HEK293 (cell line): ENCODE data around the gene ALDH7A1.

Experiments
- CTCF ChIA-PET: fragments of 350-600 bp; formaldehyde crosslinking; extraction: SDS; loops from one replicate; lab custom pipeline; 2021; ENCODE audit warnings: antibody characterized with exemption; lab: Yijun Ruan, JAX
- POLR2A ChIA-PET: fragments of 300-600 bp; formaldehyde crosslinking; extraction: SDS; loops from one replicate; lab custom pipeline; 2020; ENCODE audit warnings: antibody characterized with exemption, inconsistent platforms; lab: Yijun Ruan, JAX
- H3K27ac ChIP-seq: fragments of 200-500 bp; sonication (Bioruptor generic); 2 replicates; pipeline ENCODE4 v1.5.1; 2014; ENCODE audit warnings: low read depth, low read length, control low read depth, inconsistent platforms; ENCODE audit errors: extremely low read depth
- H3K36me3 ChIP-seq, 2 experiments: fragments of 200-500 bp in 1 of 2; sonication (Bioruptor generic) in 1 of 2; 1 replicate in 1 of 2; 2 replicates in 1 of 2; pipeline ENCODE4 v1.5.1; 2014 to 2017; ENCODE audit warnings: inconsistent platforms in 2 of 2, low read length in 2 of 2; ENCODE audit not compliant: control insufficient read depth in 2 of 2, insufficient read depth in 1 of 2
- H3K4me1 ChIP-seq: fragments of 200-500 bp; sonication (Bioruptor generic); 2 replicates; pipeline ENCODE4 v1.5.1; 2014; ENCODE audit warnings: mild to moderate bottlenecking, low read length, inconsistent platforms; ENCODE audit not compliant: control insufficient read depth, insufficient read depth
- H3K4me3 ChIP-seq: 2 replicates; pipeline ENCODE4 v1.5.1; 2011; ENCODE audit warnings: low read depth, mild to moderate bottlenecking, control low read depth, low read length, moderate library complexity
- H3K9me3 ChIP-seq: fragments of 200-500 bp; sonication (Bioruptor generic); 2 replicates; pipeline ENCODE4 v1.5.1; 2014; ENCODE audit warnings: low read depth, low read length, inconsistent platforms; ENCODE audit not compliant: control insufficient read depth, insufficient read depth
- GLIS1 ChIP-seq: fragments of 450-650 bp; formaldehyde crosslinking; IDR thresholded peaks from 2 replicates; pipeline ENCODE4 v1.5.1; 2016; ENCODE audit warnings: missing biosample characterization, missing genetic modification characterization
- ZBTB10 ChIP-seq: fragments of 450-650 bp; formaldehyde crosslinking; IDR thresholded peaks from 2 replicates; pipeline ENCODE4 v1.5.1; 2016; ENCODE audit warnings: missing biosample characterization, missing genetic modification characterization
- ZBTB26 ChIP-seq: fragments of 450-650 bp; formaldehyde crosslinking; optimal IDR thresholded peaks from 2 replicates; pipeline ENCODE3; 2016; ENCODE audit warnings: missing biosample characterization, mild to moderate bottlenecking, missing genetic modification characterization
- ZNF18 ChIP-seq: fragments of 450-650 bp; formaldehyde crosslinking; IDR thresholded peaks from 2 replicates; pipeline ENCODE4 v1.5.1; 2016; ENCODE audit warnings: missing biosample characterization, missing genetic modification characterization
- ZNF274 ChIP-seq, 2 experiments: fragments of 200-500 bp in 1 of 2; fragments of 450-650 bp in 1 of 2; sonication (Bioruptor generic) in 1 of 2; formaldehyde crosslinking in 1 of 2; IDR thresholded peaks; 2 replicates each; pipeline versions ENCODE4 v1.5.1 to v1.6.1; 2014 to 2016; ENCODE audit warnings: borderline replicate concordance in 1 of 2, inconsistent platforms in 1 of 2, low read length in 1 of 2, missing biosample characterization in 1 of 2, missing genetic modification characterization in 1 of 2
- ZNF292 ChIP-seq: fragments of 450-650 bp; formaldehyde crosslinking; IDR thresholded peaks from 2 replicates; pipeline ENCODE4 v1.5.1; 2016; ENCODE audit warnings: low read depth, missing biosample characterization, missing genetic modification characterization, borderline replicate concordance
- ZNF311 ChIP-seq: fragments of 450-650 bp; formaldehyde crosslinking; IDR thresholded peaks from 2 replicates; pipeline ENCODE4 v1.5.1; 2017; ENCODE audit warnings: missing biosample characterization, missing genetic modification characterization, borderline replicate concordance
- ZNF335 ChIP-seq: fragments of 450-650 bp; formaldehyde crosslinking; conservative IDR thresholded peaks from 2 replicates; pipeline ENCODE4 v1.5.1; 2016; ENCODE audit warnings: missing biosample characterization, missing genetic modification characterization
- ZNF404 ChIP-seq: fragments of 450-650 bp; formaldehyde crosslinking; IDR thresholded peaks from 2 replicates; pipeline ENCODE4 v1.5.1; 2017; ENCODE audit warnings: missing biosample characterization, missing genetic modification characterization
- ZNF423 ChIP-seq: fragments of 450-650 bp; formaldehyde crosslinking; IDR thresholded peaks from 2 replicates; pipeline ENCODE4 v1.5.1; 2016; ENCODE audit warnings: missing biosample characterization, missing genetic modification characterization
- ZNF510 ChIP-seq: fragments of 450-650 bp; formaldehyde crosslinking; IDR thresholded peaks from 2 replicates; pipeline ENCODE4 v1.5.1; 2018; ENCODE audit warnings: mild to moderate bottlenecking, missing genetic modification characterization, missing biosample characterization; ENCODE audit not compliant: insufficient replicate concordance
- ZNF555 ChIP-seq: fragments of 450-650 bp; formaldehyde crosslinking; conservative IDR thresholded peaks from 2 replicates; pipeline ENCODE4 v1.5.1; 2017; ENCODE audit warnings: missing biosample characterization, mild to moderate bottlenecking, missing genetic modification characterization, inconsistent platforms
- ZNF585B ChIP-seq: fragments of 450-650 bp; formaldehyde crosslinking; IDR thresholded peaks from 2 replicates; pipeline ENCODE4 v1.5.1; 2016; ENCODE audit warnings: missing biosample characterization, missing genetic modification characterization
- ZNF600 ChIP-seq: fragments of 450-650 bp; formaldehyde crosslinking; IDR thresholded peaks from 2 replicates; pipeline ENCODE4 v1.5.1; 2016; ENCODE audit warnings: missing biosample characterization, missing genetic modification characterization
- ZNF626 ChIP-seq: fragments of 450-650 bp; sonication (Bioruptor Pico); formaldehyde crosslinking; IDR thresholded peaks from 2 replicates; pipeline ENCODE4 v1.5.1; 2018; ENCODE audit warnings: missing biosample characterization, missing genetic modification characterization, inconsistent platforms
- ZNF660 ChIP-seq: fragments of 450-650 bp; IDR thresholded peaks from 2 replicates; pipeline ENCODE4 v1.5.1; 2018; ENCODE audit warnings: missing biosample characterization, mild to moderate bottlenecking, missing genetic modification characterization
- ZNF664 ChIP-seq: fragments of 450-650 bp; formaldehyde crosslinking; IDR thresholded peaks from 2 replicates; pipeline ENCODE4 v1.5.1; 2016; ENCODE audit warnings: missing biosample characterization, missing genetic modification characterization
- ZNF837 ChIP-seq: fragments of 450-650 bp; formaldehyde crosslinking; IDR thresholded peaks from 2 replicates; pipeline ENCODE4 v1.5.1; 2016; ENCODE audit warnings: missing biosample characterization, missing genetic modification characterization

Gene ALDH7A1

GRCh38 chr5:126575644-126576043, 19.4 kb downstream of the ALDH7A1 start (continued):
- TF ChIP-seq ZNF600 (tag by site-specific recombination) (no peak), ZNF423 (tag by site-specific recombination) (no peak)

GRCh38 chr5:126568206-126568755, 26.7 kb downstream of the ALDH7A1 start:
- Histone ChIP-seq H3K36me3 (peaks cover 56 to 81% of the 10 kb centered on the region in 2 experiments), H3K9me3 (no peaks in the 10 kb centered on the region), H3K4me3 (no peak overlapping the region), H3K4me1 (no peaks in the 10 kb centered on the region), H3K27ac (no peak overlapping the region)
- TF ChIP-seq ZNF311 (tag by site-specific recombination) (no peak), ZNF837 (tag by site-specific recombination) (no peak), ZNF555 (no peak), GLIS1 (tag by site-specific recombination) (no peak), ZNF510 (no peak), ZNF660 (tag by site-specific recombination) (no peak), ZNF626 (tag by site-specific recombination) (no peak), ZNF585B (tag by site-specific recombination) (no peak), ZBTB26 (tag by site-specific recombination) (no peak), ZNF18 (tag by site-specific recombination) (no peak), ZNF335 (tag by site-specific recombination) (no peak), ZNF274 (IDR thresholded peaks at IDR 0.05; ENCODE audit: low read length) (no peak), ZNF274 (tag by site-specific recombination; IDR thresholded peaks at IDR 0.05; ENCODE audit: borderline replicate concordance) (no peak), ZNF664 (tag by site-specific recombination) (no peak)
- POLR2A ChIA-PET = interaction anchor here (0.6 kb wide), 1 partner anchor 218 kb away, joined by 3 read pairs; no protein-coding TSS in a partner anchor
- CTCF ChIA-PET = interaction anchor here (0.7 kb wide), 1 partner anchor 12 kb away, joined by 3 read pairs; no protein-coding TSS in a partner anchor

GRCh38 chr5:126562823-126563222, 32.2 kb downstream of the ALDH7A1 start:
- Histone ChIP-seq H3K4me3 (no peak overlapping the region), H3K27ac (no peak overlapping the region), H3K36me3 (peaks cover 63 to 71% of the 10 kb centered on the region in 2 experiments), H3K9me3 (no peaks in the 10 kb centered on the region), H3K4me1 (no peaks in the 10 kb centered on the region)
- TF ChIP-seq ZNF292 (tag by site-specific recombination) (no peak), ZNF555 (no peak), ZBTB10 (tag by site-specific recombination) (no peak), ZNF404 (tag by site-specific recombination) (no peak)
- POLR2A ChIA-PET = no interaction called here
- CTCF ChIA-PET = no interaction called here
